GM12874 (cell line): ENCODE results near the gene CAMTA2.

ENCODE experiments used
- CTCF ChIP-seq: IDR thresholded peaks from 2 replicates; pipeline ENCODE4 v1.5.1; 2011; ENCODE audit warnings: low read depth, mild to moderate bottlenecking, control low read depth, low read length, moderate library complexity; ENCODE audit not compliant: insufficient read depth

CAMTA2 gene

GRCh38 chr17:4982305-4982704, 5.2 kb downstream of the CAMTA2 start:
- no peak for TF ChIP-seq CTCF

- TF ChIP-seq CTCF: peak; percentile 62; the same call in 1 of the 2 replicates
These were observed 6.7 kb downstream of the CAMTA2 start for GRCh38 chr17:4980644-4981216.

GRCh38 chr17:4978726-4979125, 8.7 kb downstream of the CAMTA2 start:
- no peak for TF ChIP-seq CTCF

- TF ChIP-seq CTCF: no peak
These were observed 13.3 kb downstream of the CAMTA2 start for GRCh38 chr17:4974115-4974670.

GRCh38 chr17:4973256-4974114, 14.0 kb downstream of the CAMTA2 start:
- no peak for TF ChIP-seq CTCF

DNA sequence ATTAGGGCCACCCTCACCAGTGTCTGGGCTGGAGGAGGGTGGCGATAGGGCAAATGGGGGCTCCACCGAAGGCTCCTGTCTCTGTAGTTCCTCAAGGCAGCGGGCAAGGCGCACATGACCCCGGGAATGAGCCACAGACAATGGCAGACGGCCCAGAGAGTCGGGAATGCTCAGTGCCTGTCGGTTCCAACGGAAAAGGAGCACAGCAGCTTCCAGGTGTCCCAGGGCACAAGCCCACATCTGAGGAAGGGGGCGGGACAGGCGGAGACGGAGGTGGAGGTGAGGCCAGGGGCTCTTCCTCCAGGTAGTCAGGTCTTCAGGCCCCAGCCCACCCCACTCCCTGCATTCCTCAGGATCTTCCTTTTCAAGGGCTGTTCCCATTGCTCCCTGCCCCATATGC, 14.7 kb downstream of the CAMTA2 start:
- TF ChIP-seq CTCF: no peak

- TF ChIP-seq CTCF: no peak
These were observed 15.2 kb downstream of the CAMTA2 start for GRCh38 chr17:4972322-4972721.
